ACHN (cell line): Measurements from ENCODE around the gene GRPEL1.

Source experiments
- DNase-seq: peaks from one replicate; pipeline ENCODE4 v3.0.0-alpha.2; 2015
- in situ Hi-C: cut with HindIII; loops from 2 replicates; pipeline ENCODE4 v1.10.0; 2017; ENCODE audit warnings: low sequenced_read_pairs, low pct_ligation_motif_present, low pct_unique_long_range_greater_than_20kb

GRPEL1 gene

GRCh38 chr4:7034262-7035081, 33.4 kb downstream of the GRPEL1 start:
- DNase-seq = peak; percentile 46
- in situ Hi-C loops = no loop called here

- in situ Hi-C loops = no loop called here
- DNase-seq = peak; percentile 32
These were observed 35.3 kb downstream of the GRPEL1 start for GRCh38 chr4:7032596-7032995.

GRCh38 chr4:7031558-7032449, 36.1 kb downstream of the GRPEL1 start:
- no peak for DNase-seq
- in situ Hi-C loops = no loop called here

GRCh38 chr4:7030856-7031255, 37.0 kb downstream of the GRPEL1 start:
- in situ Hi-C loops = no loop called here

GRCh38 chr4:7029921-7030320, 37.9 kb downstream of the GRPEL1 start:
- in situ Hi-C loops = no loop called here
- DNase-seq = no peak

More at GRCh38 chr4:7030856-7031255, 37.0 kb downstream of the GRPEL1 start:
- no peak for DNase-seq

GRCh38 chr4:7029212-7029611, 38.7 kb downstream of the GRPEL1 start:
- in situ Hi-C loops = no loop called here
- DNase-seq = no peak

- no peak for DNase-seq
- in situ Hi-C loops = no loop called here
These were observed 40.0 kb downstream of the GRPEL1 start for GRCh38 chr4:7027913-7028312.

GRCh38 chr4:7027284-7027683, 40.6 kb downstream of the GRPEL1 start:
- in situ Hi-C loops = no loop called here
- DNase-seq = no peak

- DNase-seq = no peak
- in situ Hi-C loops = no loop called here
These were observed 41.8 kb downstream of the GRPEL1 start for GRCh38 chr4:7026107-7026506.

- in situ Hi-C loops = no loop called here
- no peak for DNase-seq
These were observed 42.7 kb downstream of the GRPEL1 start for GRCh38 chr4:7025040-7025602.

- no peak for DNase-seq
- in situ Hi-C loops = no loop called here
These were observed 43.5 kb downstream of the GRPEL1 start for GRCh38 chr4:7024336-7024890.

GRCh38 chr4:7023901-7024300, 44.0 kb downstream of the GRPEL1 start:
- no peak for DNase-seq
- in situ Hi-C loops = no loop called here

GRCh38 chr4:7023486-7023885, 44.4 kb downstream of the GRPEL1 start:
- in situ Hi-C loops = no loop called here

GRCh38 chr4:7021930-7022664, 45.8 kb downstream of the GRPEL1 start:
- DNase-seq = peak; percentile 95
- in situ Hi-C loops = no loop called here

More at GRCh38 chr4:7023486-7023885, 44.4 kb downstream of the GRPEL1 start:
- DNase-seq = no peak

- in situ Hi-C loops = no loop called here
- DNase-seq = no peak
These were observed 46.5 kb downstream of the GRPEL1 start for GRCh38 chr4:7021355-7021754.

- no peak for DNase-seq
- in situ Hi-C loops = no loop called here
These were observed 47.0 kb downstream of the GRPEL1 start for GRCh38 chr4:7020856-7021255.

GRCh38 chr4:7020290-7020689, 47.6 kb downstream of the GRPEL1 start:
- in situ Hi-C loops = no loop called here
- no peak for DNase-seq

GRCh38 chr4:7019367-7019766, 48.5 kb downstream of the GRPEL1 start:
- in situ Hi-C loops = no loop called here

More at GRCh38 chr4:7019367-7019766, 48.5 kb downstream of the GRPEL1 start:
- DNase-seq = no peak
